Activated T-cell treated with anti-CD3 and anti-CD28 coated beads, Interleukin-2, amount 50 U/mL, for 72 hours (primary cell): Measurements from ENCODE around the gene BEND2. TPM values are rescaled to one million over a fixed set of nuclear protein-coding genes. Genes with fewer than 3 reads are reported as not detected.

ENCODE experiments used
- ATAC-seq, 2 donors: fragments of 150-1000 bp; cut with Tn5 transposase; replicated peaks in 1 of 2; 2 replicates each; pipeline ENCODE4 v1.10.0; 2021; ENCODE audit warnings: moderate library complexity in 2 of 2, mild to moderate bottlenecking in 1 of 2
- DNase-seq, 2 donors: peaks; one replicate each; pipeline ENCODE4 v3.0.0; 2021 to 2022; ENCODE audit warnings: mixed read lengths in 1 of 2
- H3K27ac Mint-ChIP-seq: one replicate; pipeline ENCODE4 v1.8.0; 2022; ENCODE audit warnings: mild to moderate bottlenecking, moderate library complexity, mixed read lengths
- H3K27me3 Mint-ChIP-seq: one replicate; pipeline ENCODE4 v1.8.0; 2022; ENCODE audit warnings: low read depth, mixed read lengths
- H3K36me3 Mint-ChIP-seq, 2 donors: one replicate each; pipeline ENCODE4 v1.8.0; 2022; ENCODE audit warnings: mixed read lengths in 2 of 2, mild to moderate bottlenecking in 1 of 2; ENCODE audit not compliant: insufficient read depth in 2 of 2
- H3K4me1 Mint-ChIP-seq: one replicate; pipeline ENCODE4 v1.8.0; 2022; ENCODE audit warnings: low read depth, mixed read lengths
- H3K4me3 Mint-ChIP-seq, 2 donors: one replicate each; pipeline ENCODE4 v1.8.0; 2022; ENCODE audit warnings: mild to moderate bottlenecking in 2 of 2, mixed read lengths in 2 of 2, moderate library complexity in 2 of 2
- H3K9me3 Mint-ChIP-seq, 2 donors: one replicate each; pipeline ENCODE4 v1.8.0; 2022; ENCODE audit warnings: mixed read lengths in 2 of 2
- total RNA-seq, 2 donors: library from RNA; stranded (reverse); gene quantifications; one replicate each; pipeline ENCODE4 v1.2.3, GENCODE V29; 2022

Gene BEND2
- total RNA-seq, 2 donors from 2014 or later, result not detected

- Mint-ChIP-seq H3K4me3 (no peak overlapping the region), H3K9me3 (no peaks in the 10 kb centered on the region), H3K27me3 (peaks cover 17% of the 10 kb centered on the region), H3K36me3 (no peaks in the 10 kb centered on the region), H3K27ac (no peak overlapping the region), H3K4me1 (no peaks in the 10 kb centered on the region)
- no peak for ATAC-seq
- DNase-seq, result no peak
Measured at GRCh38 chrX:18172970-18173369, 47.7 kb downstream of the BEND2 start.

- H3K4me1 Mint-ChIP-seq, result no peaks in the 10 kb centered on the region
Measured at GRCh38 chrX:18170910-18171309, 49.8 kb downstream of the BEND2 start.

GRCh38 chrX:18166068-18166467 lies 54.6 kb downstream of the BEND2 start:
- Mint-ChIP-seq H3K9me3 (no peaks in the 10 kb centered on the region), H3K27me3 (peaks cover 19% of the 10 kb centered on the region), H3K4me1 (no peaks in the 10 kb centered on the region), H3K4me3 (no peak overlapping the region), H3K36me3 (no peaks in the 10 kb centered on the region), H3K27ac (no peak overlapping the region)
- ATAC-seq, result no peak
- DNase-seq, result no peak

More at GRCh38 chrX:18170910-18171309, 49.8 kb downstream of the BEND2 start:
- H3K27ac Mint-ChIP-seq, result no peak overlapping the region
- no peak for DNase-seq
- H3K27me3 Mint-ChIP-seq, result peaks cover 13% of the 10 kb centered on the region
- H3K9me3 Mint-ChIP-seq, result no peaks in the 10 kb centered on the region
- no peak overlapping the region for H3K4me3 Mint-ChIP-seq
- no peak for ATAC-seq
- no peaks in the 10 kb centered on the region for H3K36me3 Mint-ChIP-seq

GRCh38 chrX:18160369-18160768 lies 60.3 kb downstream of the BEND2 start:
- Mint-ChIP-seq H3K27ac (no peak overlapping the region), H3K4me3 (no peak overlapping the region), H3K4me1 (no peaks in the 10 kb centered on the region), H3K27me3 (peaks cover 7% of the 10 kb centered on the region), H3K9me3 (peaks cover 3 to 5% of the 10 kb centered on the region in 2 donors), H3K36me3 (no peaks in the 10 kb centered on the region)
- no peak for DNase-seq
- ATAC-seq, result no peak

- Mint-ChIP-seq H3K36me3 (no peaks in the 10 kb centered on the region), H3K27me3 (no peaks in the 10 kb centered on the region), H3K9me3 (peaks cover 3 to 5% of the 10 kb centered on the region in 2 donors), H3K27ac (no peak overlapping the region), H3K4me3 (no peak overlapping the region), H3K4me1 (no peaks in the 10 kb centered on the region)
- no peak for ATAC-seq
- DNase-seq, result no peak
Measured at GRCh38 chrX:18158963-18159362, 61.7 kb downstream of the BEND2 start.

GRCh38 chrX:18151649-18152048 lies 69.0 kb downstream of the BEND2 start:
- ATAC-seq (no peak), DNase-seq (no peak)
- peaks cover 25% of the 10 kb centered on the region for H3K27me3 Mint-ChIP-seq
- no peak overlapping the region for H3K27ac Mint-ChIP-seq
- H3K4me1 Mint-ChIP-seq, result no peaks in the 10 kb centered on the region
- peaks cover 3% of the 10 kb centered on the region in 2 donors for H3K36me3 Mint-ChIP-seq
- H3K9me3 Mint-ChIP-seq, result peaks cover 5% of the 10 kb centered on the region in 2 donors
- H3K4me3 Mint-ChIP-seq, result no peak overlapping the region

GRCh38 chrX:18151157-18151556 lies 69.5 kb downstream of the BEND2 start:
- peaks cover 3% of the 10 kb centered on the region in 2 donors for H3K36me3 Mint-ChIP-seq
- no peak overlapping the region for H3K4me3 Mint-ChIP-seq
- no peak overlapping the region for H3K27ac Mint-ChIP-seq
- peaks cover 4 to 5% of the 10 kb centered on the region in 2 donors for H3K9me3 Mint-ChIP-seq
- no peak for DNase-seq
- no peak for ATAC-seq
- peaks cover 25% of the 10 kb centered on the region for H3K27me3 Mint-ChIP-seq
- no peaks in the 10 kb centered on the region for H3K4me1 Mint-ChIP-seq

GRCh38 chrX:18149454-18149853 lies 71.2 kb downstream of the BEND2 start:
- H3K27me3 Mint-ChIP-seq, result peaks cover 25% of the 10 kb centered on the region
- no peaks in the 10 kb centered on the region for H3K4me1 Mint-ChIP-seq
- no peak overlapping the region for H3K4me3 Mint-ChIP-seq
- ATAC-seq (no peak), DNase-seq (no peak)
- peaks cover 3% of the 10 kb centered on the region in 2 donors for H3K36me3 Mint-ChIP-seq
- no peak overlapping the region for H3K27ac Mint-ChIP-seq
- H3K9me3 Mint-ChIP-seq, result peaks cover 4 to 5% of the 10 kb centered on the region in 2 donors

- Mint-ChIP-seq H3K36me3 (peaks cover 0 to 3% of the 10 kb centered on the region in 2 donors), H3K4me1 (no peaks in the 10 kb centered on the region), H3K9me3 (peaks cover 0 to 5% of the 10 kb centered on the region in 2 donors), H3K27ac (no peak overlapping the region), H3K27me3 (peaks cover 17% of the 10 kb centered on the region), H3K4me3 (no peak overlapping the region)
- ATAC-seq (peak in 1 of 2 donors; percentile 36), DNase-seq (peak; percentile 1 to 7)
Measured at GRCh38 chrX:18146954-18147353, 73.7 kb downstream of the BEND2 start.

GRCh38 chrX:18146009-18146408 lies 74.7 kb downstream of the BEND2 start:
- Mint-ChIP-seq H3K27me3 (peaks cover 10% of the 10 kb centered on the region), H3K27ac (no peak overlapping the region), H3K9me3 (peaks cover 0 to 1% of the 10 kb centered on the region in 2 donors), H3K36me3 (peaks cover 0 to 1% of the 10 kb centered on the region in 2 donors), H3K4me1 (no peaks in the 10 kb centered on the region), H3K4me3 (no peak overlapping the region)
- ATAC-seq, result no peak
- no peak for DNase-seq

GRCh38 chrX:18136816-18137215 lies 83.9 kb downstream of the BEND2 start:
- no peak for ATAC-seq
- Mint-ChIP-seq H3K27me3 (peaks cover 18% of the 10 kb centered on the region), H3K36me3 (no peaks in the 10 kb centered on the region), H3K9me3 (peaks cover 0 to 1% of the 10 kb centered on the region in 2 donors), H3K27ac (no peak overlapping the region), H3K4me1 (no peaks in the 10 kb centered on the region), H3K4me3 (no peak overlapping the region)
- DNase-seq, result no peak

GRCh38 chrX:18133605-18134004 lies 87.1 kb downstream of the BEND2 start:
- Mint-ChIP-seq H3K4me1 (no peaks in the 10 kb centered on the region), H3K36me3 (no peaks in the 10 kb centered on the region), H3K4me3 (no peak overlapping the region), H3K27me3 (peaks cover 16% of the 10 kb centered on the region), H3K9me3 (no peaks in the 10 kb centered on the region), H3K27ac (no peak overlapping the region)
- no peak for ATAC-seq
- no peak for DNase-seq

GRCh38 chrX:18129690-18130089 lies 91.0 kb downstream of the BEND2 start:
- no peak for ATAC-seq
- no peaks in the 10 kb centered on the region for H3K9me3 Mint-ChIP-seq
- H3K27me3 Mint-ChIP-seq, result peaks cover 21% of the 10 kb centered on the region

GRCh38 chrX:18126971-18127370 lies 93.7 kb downstream of the BEND2 start:
- Mint-ChIP-seq H3K4me3 (no peak overlapping the region), H3K36me3 (no peaks in the 10 kb centered on the region), H3K27ac (no peak overlapping the region), H3K4me1 (no peaks in the 10 kb centered on the region), H3K9me3 (no peaks in the 10 kb centered on the region), H3K27me3 (peaks cover 17% of the 10 kb centered on the region)
- no peak for DNase-seq
- no peak for ATAC-seq

More at GRCh38 chrX:18129690-18130089, 91.0 kb downstream of the BEND2 start:
- DNase-seq, result no peak
- no peaks in the 10 kb centered on the region for H3K4me1 Mint-ChIP-seq
- H3K27ac Mint-ChIP-seq, result no peak overlapping the region
- no peak overlapping the region for H3K4me3 Mint-ChIP-seq
- H3K36me3 Mint-ChIP-seq, result no peaks in the 10 kb centered on the region
